Epithelial cell of esophagus (primary cell): Measurements from ENCODE around the gene PSMB2.

ENCODE experiments used
- DNase-seq: peaks from one replicate; pipeline ENCODE4 v3.0.0; 2010; ENCODE audit warnings: low read depth
- H3K4me3 ChIP-seq: 2 replicates; pipeline ENCODE4 v1.5.1; 2011; ENCODE audit warnings: mild to moderate bottlenecking, low read length, control low read depth
- TF ChIP-seq, protein P1 (sequence below): IDR thresholded peaks from 2 replicates; pipeline ENCODE4 v1.5.1; 2011; ENCODE audit warnings: low read depth, mild to moderate bottlenecking, low read length, control low read depth, inconsistent platforms; ENCODE audit not compliant: insufficient read depth; ENCODE audit errors: missing control alignments

PSMB2 gene

GRCh38 chr1:35597870-35598269, 43.5 kb downstream of the PSMB2 start:
- no peak for DNase-seq
- TF ChIP-seq, protein P1, sequence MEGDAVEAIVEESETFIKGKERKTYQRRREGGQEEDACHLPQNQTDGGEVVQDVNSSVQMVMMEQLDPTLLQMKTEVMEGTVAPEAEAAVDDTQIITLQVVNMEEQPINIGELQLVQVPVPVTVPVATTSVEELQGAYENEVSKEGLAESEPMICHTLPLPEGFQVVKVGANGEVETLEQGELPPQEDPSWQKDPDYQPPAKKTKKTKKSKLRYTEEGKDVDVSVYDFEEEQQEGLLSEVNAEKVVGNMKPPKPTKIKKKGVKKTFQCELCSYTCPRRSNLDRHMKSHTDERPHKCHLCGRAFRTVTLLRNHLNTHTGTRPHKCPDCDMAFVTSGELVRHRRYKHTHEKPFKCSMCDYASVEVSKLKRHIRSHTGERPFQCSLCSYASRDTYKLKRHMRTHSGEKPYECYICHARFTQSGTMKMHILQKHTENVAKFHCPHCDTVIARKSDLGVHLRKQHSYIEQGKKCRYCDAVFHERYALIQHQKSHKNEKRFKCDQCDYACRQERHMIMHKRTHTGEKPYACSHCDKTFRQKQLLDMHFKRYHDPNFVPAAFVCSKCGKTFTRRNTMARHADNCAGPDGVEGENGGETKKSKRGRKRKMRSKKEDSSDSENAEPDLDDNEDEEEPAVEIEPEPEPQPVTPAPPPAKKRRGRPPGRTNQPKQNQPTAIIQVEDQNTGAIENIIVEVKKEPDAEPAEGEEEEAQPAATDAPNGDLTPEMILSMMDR, result no peak

GRCh38 chr1:35595684-35596083, 45.6 kb downstream of the PSMB2 start:
- no peak overlapping the region for H3K4me3 ChIP-seq
- TF ChIP-seq, protein P1, result no peak
- no peak for DNase-seq

More at GRCh38 chr1:35597870-35598269, 43.5 kb downstream of the PSMB2 start:
- no peak overlapping the region for H3K4me3 ChIP-seq

DNA sequence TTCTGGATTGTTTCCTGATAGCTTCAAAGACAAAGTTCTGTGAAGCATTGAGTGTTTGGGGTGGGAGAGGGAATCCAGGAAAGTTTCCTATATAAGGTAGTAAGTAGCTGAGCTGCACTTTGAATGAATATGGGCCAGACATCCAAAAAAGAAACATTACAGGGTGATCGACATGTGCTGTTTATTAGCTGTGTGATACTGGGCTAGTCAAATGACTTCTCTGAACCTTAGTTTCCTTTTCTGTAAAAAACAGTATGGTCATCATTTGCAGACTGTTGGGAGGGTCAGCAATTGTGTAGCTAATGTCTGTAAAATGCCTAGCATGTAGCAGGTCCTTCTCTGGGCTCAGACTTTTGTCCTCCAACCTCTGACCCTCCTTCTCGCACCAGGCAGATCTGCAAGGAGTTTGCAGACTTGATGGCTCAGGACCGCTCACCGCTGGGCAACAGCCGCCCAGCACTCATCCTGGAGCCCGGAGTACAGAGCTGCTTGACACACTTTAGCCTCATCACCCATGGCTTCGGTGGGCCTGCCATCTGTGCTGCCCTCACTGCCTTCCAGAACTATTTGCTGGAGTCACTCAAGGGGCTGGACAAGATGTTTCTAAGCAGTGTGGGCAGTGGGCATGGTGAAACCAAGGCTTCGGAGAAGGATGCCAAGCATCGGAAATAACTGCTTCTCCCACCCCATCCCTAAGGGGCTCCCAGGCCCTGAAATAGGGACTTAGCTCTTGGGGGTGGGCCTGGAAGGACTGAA, 47.1 kb downstream of the PSMB2 start:
- DNase-seq, result no peak

GRCh38 chr1:35592991-35593769, 48.1 kb downstream of the PSMB2 start:
- TF ChIP-seq, protein P1, result no peak
- H3K4me3 ChIP-seq, result no peak overlapping the region
- DNase-seq, result no peak

More for the DNA sequence above, 47.1 kb downstream of the PSMB2 start:
- TF ChIP-seq, protein P1, result no peak
- H3K4me3 ChIP-seq, result no peak overlapping the region

- DNase-seq, result no peak
- TF ChIP-seq, protein P1, result no peak
- no peak overlapping the region for H3K4me3 ChIP-seq
Measured at GRCh38 chr1:35591211-35591610, 50.1 kb downstream of the PSMB2 start.

DNA sequence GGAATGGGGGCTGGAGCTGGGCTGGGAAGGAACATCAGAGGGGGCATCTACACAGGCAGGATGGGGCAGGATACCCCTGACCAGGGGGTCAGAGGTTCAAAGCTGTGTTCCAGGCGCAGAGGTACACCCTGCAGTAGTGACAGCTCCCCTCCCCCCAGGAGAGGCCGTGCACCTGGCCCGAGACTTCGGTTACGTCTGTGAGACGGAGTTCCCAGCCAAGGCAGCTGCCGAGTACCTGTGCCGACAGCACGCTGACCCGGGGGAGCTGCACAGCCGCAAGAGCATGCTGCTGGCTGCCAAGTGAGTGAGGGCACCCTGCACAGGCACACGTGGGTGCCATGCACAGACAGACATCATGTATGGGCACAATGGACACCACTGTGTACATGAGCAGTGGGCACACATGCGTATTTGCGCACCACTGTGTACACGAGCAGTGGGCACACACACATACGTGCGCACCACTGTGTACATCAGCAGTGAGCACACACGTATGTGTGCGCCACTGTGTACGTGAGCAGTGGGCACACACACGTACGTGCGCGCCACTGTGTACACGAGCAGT, 50.8 kb downstream of the PSMB2 start:
- H3K4me3 ChIP-seq, result no peak overlapping the region
- DNase-seq, result no peak
- TF ChIP-seq, protein P1, result no peak
